Measurements from ENCODE around the gene ECPAS.
"Not testable (repeated sequence)": the region's sequence is repeated elsewhere in the genome, so short reads cannot be mapped to it uniquely, and the experiment has no call there.

ECPAS gene

GRCh38 chr9:111483858-111484571 is at the start of gene ECPAS:
ECPAS (minus strand) TSS chr9:111484383; CDS start chr9:111472918, 11,465 bp downstream.
- peak; percentile 78 for DNase-seq (ENCODE audit: low spot score)

- DNase-seq (ENCODE audit: low spot score), result no peak
Observed at GRCh38 chr9:111533099-111533790, 49.1 kb upstream of the ECPAS start.

GRCh38 chr9:111531716-111532115 is 47.5 kb upstream of the ECPAS start:
- DNase-seq (ENCODE audit: low spot score), result no peak

GRCh38 chr9:111529787-111530186 is 45.6 kb upstream of the ECPAS start:
- DNase-seq (ENCODE audit: low spot score), result no peak

GRCh38 chr9:111527347-111527746 is 43.2 kb upstream of the ECPAS start:
- DNase-seq (ENCODE audit: low spot score), result peak; percentile 44

- DNase-seq (ENCODE audit: low spot score), result peak; percentile 56
Observed at GRCh38 chr9:111525056-111525977, 41.1 kb upstream of the ECPAS start, which contains the start of gene ZNF483. ZNF483 (plus strand) TSS chr9:111525179; CDS start chr9:111527396, 2,217 bp downstream.

GRCh38 chr9:111524731-111525055 is 40.5 kb upstream of the ECPAS start:
- no peak for DNase-seq (ENCODE audit: low spot score)

- no peak for DNase-seq (ENCODE audit: low spot score)
Observed at GRCh38 chr9:111516061-111516465, 31.9 kb upstream of the ECPAS start.

- DNase-seq (ENCODE audit: low spot score), result no peak
Observed at GRCh38 chr9:111514967-111515366, 30.8 kb upstream of the ECPAS start.

GRCh38 chr9:111511581-111511980 is 27.4 kb upstream of the ECPAS start:
- not testable (repeated sequence) for DNase-seq (ENCODE audit: low spot score)

- DNase-seq (ENCODE audit: low spot score), result no peak
Observed at GRCh38 chr9:111502506-111502905, 18.3 kb upstream of the ECPAS start.

GRCh38 chr9:111501648-111502047 is 17.5 kb upstream of the ECPAS start:
- no peak for DNase-seq (ENCODE audit: low spot score)

- DNase-seq (ENCODE audit: low spot score), result no peak
Observed at GRCh38 chr9:111501005-111501562, 16.9 kb upstream of the ECPAS start.

- not testable (repeated sequence) for DNase-seq (ENCODE audit: low spot score)
Observed at GRCh38 chr9:111497196-111497595, 13.0 kb upstream of the ECPAS start.

- DNase-seq (ENCODE audit: low spot score), result no peak
Observed at GRCh38 chr9:111484572-111484894, 350 bp upstream of the ECPAS start.

- DNase-seq (ENCODE audit: low spot score), result peak; percentile 38
Observed at GRCh38 chr9:111483439-111483857, 735 bp downstream of the ECPAS start.

- peak; percentile 65 for DNase-seq (ENCODE audit: low spot score)
Observed at GRCh38 chr9:111482694-111483438, 1.3 kb downstream of the ECPAS start.

- no peak for DNase-seq (ENCODE audit: low spot score)
Observed at GRCh38 chr9:111481885-111482636, 2.1 kb downstream of the ECPAS start.

- no peak for DNase-seq (ENCODE audit: low spot score)
Observed at GRCh38 chr9:111477677-111478076, 6.5 kb downstream of the ECPAS start.

- DNase-seq (ENCODE audit: low spot score), result no peak
Observed at GRCh38 chr9:111475195-111475594, 9.0 kb downstream of the ECPAS start.

- no peak for DNase-seq (ENCODE audit: low spot score)
Observed at GRCh38 chr9:111474385-111474784, 9.8 kb downstream of the ECPAS start.

Data from activated CD4-positive, alpha-beta T cell treated with anti-CD3 and anti-CD28 coated beads, Interleukin-2, Interleukin-4, amounts not matched to agents 100 ng/mL and 50 ng/mL, durations not matched to agents 16 hours and 8 hours (primary cell).